Non-pigmented ciliary epithelial cell (primary cell): ENCODE data around the gene NOP14.
"Not testable (repeated sequence)": the region's sequence is repeated elsewhere in the genome, so short reads cannot be mapped to it uniquely, and the experiment has no call there.

Experiments used
- DNase-seq: peaks from one replicate; pipeline ENCODE4 v3.0.0-alpha.2; 2010; ENCODE audit warnings: low read depth

The NOP14 gene

DNA sequence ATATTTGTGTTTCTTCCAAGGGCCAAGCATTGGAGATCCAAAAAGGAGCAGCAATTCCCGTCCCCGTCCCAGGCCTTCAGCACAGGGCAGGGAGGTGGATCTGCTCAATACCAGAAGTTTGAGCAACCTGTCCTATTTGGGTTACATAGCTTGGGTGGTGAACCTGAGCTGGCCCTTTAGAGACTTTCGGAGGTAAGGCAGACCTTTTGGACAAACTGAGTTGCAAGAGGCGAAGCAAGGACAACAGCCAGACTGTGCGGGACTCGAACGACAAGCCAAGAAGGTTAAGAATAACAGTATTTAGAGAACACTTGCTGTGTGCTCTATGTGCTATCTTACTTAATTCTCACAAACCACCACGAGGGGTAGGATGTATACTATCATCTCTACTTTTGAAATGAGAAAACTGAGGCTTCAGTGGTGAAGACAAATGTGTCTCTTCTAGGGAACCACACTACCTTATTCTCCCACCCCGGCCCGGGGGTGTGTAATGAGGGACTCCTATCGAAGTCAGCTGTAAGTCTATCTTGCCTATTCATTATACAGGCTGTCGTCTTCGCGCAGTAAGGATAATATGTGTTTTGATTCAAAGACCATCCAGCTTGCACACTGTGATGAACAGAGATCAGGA is 1.3 kb downstream of the NOP14 start:
- DNase-seq = no peak

DNA sequence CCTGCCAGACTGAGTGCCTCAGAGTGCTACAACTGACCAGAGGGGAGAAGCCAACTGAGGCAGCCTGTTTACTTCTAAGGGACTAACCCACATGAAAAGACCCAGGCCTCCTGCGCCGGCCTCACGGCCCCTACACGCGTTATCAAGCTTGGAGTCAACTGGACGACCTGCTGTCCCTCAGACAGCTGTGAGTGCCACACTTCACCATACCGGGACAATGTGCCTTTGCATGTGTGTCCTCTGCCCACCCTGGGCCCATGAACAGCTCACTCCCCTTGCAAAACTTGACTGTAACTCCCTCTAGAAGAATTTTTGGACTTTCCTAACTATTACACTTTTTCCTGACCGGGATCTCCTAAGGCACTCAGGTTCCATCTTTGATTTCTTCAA is 1.8 kb downstream of the NOP14 start:
- no peak for DNase-seq

DNA sequence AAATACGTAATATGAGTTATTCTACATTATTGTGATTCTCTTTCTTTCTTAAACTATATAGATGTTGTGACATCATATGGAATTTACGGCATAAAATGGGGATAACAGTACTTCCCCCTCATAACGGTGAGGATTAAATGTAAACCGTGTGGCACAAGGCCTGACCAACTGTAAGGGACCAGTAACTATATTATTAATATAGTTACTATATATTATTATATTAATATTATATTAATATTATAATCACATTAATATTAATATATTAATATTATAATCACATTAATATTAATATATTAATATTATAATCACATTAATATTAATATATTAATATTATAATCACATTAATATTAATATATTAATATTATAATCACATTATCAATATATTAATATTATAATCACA is 2.8 kb downstream of the NOP14 start:
- DNase-seq = not testable (repeated sequence)

DNA sequence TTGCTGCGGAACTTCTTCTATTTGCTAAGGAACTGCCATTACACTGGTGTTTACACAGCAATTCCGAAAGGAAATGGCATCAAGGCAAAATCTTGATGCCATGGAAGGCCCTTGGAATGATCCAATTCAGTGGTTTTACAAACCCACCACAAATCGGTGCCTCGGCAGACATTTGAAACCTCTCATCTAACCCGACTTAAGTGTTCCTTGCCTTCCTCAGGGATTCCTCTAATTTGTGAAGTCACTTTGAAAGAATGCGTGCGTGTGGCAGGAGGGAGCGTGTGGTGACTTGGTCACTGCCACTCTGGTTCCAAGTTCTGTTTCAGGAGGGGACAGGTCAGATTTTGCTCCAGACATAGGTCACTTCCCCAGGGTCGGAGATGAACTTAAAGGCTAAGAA is 4.8 kb downstream of the NOP14 start:
- DNase-seq = no peak

DNA sequence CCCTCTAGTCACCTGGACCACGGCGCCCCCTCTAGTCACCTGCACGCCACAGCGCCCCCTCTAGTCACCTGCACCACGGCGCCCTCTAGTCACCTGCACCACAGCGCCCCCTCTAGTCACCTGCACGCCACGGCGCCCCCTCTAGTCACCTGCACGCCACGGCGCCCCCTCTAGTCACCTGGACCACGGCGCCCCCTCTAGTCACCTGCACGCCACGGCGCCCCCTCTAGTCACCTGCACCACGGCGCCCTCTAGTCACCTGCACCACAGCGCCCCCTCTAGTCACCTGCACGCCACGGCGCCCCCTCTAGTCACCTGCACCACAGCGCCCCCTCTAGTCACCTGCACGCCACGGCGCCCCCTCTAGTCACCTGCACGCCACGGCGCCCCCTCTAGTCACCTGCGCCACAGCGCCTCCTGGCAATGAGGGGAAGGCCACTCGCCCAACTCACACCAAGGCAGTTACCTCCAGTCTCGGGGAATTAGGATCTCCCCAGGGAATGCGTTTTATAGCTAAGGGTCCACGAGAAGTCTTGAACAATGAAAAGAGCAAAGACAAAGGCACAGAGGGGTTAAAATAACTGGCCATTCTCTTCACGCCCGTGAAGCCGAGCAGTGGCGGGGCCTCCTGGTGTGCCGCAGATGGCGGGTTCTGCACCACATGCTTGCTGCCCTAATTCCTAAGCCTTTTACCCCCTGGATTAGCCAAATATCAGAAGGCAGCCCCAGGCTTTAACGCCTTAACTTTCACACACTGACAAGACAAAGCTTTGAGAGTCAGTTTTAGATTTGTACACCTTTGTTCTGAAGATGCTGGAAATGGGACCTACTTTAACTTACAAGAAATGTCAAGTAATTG is 7.8 kb downstream of the NOP14 start:
- not testable (repeated sequence) for DNase-seq

DNA sequence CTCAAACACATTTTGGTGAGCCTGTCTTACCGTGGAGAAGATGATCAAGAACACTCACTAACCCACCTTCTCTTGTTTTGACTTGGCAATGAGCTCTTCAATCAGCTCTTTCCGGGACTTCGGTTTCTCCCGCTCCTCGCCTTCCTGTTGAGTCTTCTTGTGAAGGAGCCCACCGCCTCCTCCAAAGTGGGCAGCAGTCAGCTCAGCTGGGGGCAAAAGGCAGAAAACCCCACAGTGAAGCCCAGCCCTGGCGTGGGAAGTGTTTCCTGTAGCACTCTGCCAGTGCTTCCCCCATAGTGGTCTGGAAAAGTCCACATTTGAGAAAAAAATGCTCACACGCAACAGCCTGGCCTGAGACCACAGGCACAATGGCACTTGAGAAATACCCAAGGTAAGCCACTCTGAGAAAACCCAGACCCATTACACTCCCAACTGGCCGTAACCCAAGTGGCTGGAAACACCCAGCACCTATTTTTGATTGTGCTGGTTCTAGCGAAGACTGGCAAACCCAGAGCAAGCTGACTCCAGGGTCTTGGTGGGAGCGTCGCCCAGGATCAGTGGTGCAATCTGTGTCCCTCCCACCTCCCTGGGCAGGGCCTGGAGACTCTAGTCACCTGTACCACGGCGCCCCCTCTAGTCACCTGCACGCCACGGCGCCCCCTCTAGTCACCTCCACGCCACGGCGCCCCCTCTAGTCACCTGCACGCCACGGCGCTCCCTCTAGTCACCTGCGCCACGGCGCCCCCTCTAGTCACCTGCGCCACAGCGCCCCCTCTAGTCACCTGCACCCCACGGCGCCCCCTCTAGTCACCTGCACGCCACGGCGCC is 8.6 kb downstream of the NOP14 start:
- DNase-seq = no peak

DNA sequence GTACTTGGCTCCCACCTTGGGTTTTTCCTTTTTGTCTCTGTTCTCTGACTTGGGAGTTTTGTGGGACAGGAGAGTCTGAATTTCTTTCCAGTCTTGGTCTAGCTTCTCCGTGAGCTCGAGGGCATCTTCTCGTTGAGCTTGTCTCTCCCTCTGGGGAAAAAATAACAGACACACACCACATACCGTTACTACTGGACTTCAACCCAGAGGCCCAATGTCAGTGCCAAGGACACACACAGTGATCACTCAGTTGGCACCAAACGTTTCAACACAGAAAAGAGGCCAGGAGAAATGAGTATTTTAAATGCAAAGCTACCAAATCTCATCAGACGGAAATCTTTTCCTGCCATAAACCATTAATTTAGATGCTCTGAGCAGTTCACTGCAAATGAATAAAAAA is 9.7 kb downstream of the NOP14 start:
- DNase-seq = no peak

DNA sequence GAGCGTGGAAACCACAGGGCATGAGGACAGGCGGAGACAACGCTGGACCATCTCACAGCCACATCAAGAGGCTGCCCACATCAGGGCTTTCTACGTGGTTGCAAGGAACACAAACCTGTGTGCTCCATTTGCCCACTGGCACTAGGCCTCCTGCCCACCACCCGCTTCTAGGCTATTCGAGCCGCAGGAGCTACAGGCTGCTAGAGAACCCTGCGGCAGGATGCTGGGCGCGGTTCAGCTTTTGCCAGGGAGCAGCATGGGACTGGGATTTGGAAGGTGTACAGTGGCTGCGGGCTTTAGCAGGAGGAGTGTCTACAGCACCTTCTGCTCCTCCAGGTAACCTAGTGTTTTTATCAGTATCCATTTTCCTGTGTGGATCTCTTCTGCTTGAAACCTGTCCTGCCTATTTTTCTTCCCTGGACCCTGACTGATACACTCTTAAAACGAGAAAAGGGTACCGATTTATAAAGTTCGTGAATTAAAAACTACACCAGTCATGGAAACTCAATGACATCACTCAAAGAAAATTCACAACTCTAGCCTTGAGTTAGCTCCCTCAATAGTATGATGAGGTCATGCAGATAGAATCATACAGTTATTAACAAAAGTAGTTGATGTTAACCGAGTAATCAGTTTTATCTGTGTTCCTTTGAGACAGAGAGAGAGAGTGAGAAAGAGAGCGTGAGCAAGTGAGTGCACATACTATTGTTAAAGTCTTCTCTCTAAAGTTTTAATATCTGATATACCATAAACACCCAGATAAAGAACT is 12.8 kb downstream of the NOP14 start:
- DNase-seq = no peak

DNA sequence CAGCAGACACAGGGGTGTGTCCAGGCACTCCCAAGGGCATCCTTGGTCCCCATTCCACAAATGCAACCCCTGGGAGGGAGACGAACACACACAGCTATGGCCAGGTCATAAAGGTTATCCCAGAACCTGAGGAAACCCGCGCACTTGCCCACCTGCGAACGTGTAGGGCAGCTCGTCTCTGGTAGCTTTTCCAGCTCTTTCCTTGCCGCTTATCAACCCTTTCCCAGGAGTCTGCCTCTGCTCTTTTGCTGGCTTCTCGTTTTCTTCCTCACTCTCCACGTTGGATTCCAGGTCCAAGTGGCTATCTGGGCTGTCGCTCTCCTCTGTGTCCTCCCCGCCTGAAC is 13.5 kb downstream of the NOP14 start:
- DNase-seq = no peak

DNA sequence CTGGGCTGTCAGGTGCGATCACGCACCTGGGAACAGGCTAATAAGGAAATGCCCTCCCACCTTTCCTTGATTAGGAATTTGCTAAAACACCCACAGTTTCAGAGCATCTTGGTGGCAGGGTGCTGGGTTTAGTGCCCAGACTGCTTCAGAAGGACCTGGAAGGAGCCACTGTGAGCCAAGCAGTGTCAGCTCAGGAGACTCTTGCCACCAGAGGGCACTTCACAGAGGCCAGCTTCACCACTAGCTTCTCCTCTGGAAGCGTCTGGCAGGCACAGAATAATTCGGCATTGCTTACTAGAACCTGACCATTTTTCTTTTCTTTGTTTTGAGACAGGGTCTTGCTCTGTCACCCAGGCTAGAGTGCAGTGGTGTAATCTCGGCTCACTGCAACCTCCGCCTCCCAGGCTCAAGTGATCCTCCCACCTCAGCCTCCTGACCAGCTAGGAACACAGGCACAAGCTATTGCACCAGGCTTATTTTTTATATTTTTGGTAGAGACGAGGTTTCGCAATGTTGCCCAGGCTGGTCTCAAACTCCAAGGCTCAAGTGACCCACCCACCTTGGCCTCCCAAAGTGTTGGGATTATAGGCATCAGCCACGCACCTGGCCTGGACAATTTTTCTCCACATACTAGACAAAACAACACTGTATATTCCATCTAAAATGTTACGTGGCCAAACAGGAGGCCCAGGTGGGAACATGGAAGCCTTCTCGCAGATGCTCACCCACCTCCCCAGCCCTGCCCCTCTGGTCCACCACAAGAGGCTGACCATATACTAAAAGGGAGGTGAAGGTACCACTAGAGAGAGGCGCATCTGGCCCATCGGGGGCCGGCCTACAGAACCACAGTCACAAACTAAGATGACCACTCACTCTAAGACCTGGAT is 14.1 kb downstream of the NOP14 start:
- DNase-seq = no peak

DNA sequence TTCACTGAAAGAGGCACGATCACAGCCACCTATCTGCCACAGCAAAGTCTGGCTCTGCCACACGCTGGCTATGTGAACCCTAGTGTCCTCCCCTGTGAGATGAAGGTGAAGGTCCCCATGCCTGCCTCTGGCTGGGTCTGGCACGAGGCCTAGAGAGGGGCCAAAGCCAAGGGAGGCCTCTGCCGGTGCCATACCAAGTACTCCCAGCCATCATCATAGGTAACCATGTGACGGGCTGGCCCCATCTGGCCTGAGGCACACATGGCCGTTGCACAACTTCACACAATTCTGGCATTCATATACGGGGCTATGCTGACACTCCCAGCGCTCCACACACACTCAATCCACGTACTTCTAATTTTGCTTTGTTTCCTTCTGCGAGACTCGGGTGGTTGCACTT is 15.3 kb downstream of the NOP14 start:
- DNase-seq = no peak

DNA sequence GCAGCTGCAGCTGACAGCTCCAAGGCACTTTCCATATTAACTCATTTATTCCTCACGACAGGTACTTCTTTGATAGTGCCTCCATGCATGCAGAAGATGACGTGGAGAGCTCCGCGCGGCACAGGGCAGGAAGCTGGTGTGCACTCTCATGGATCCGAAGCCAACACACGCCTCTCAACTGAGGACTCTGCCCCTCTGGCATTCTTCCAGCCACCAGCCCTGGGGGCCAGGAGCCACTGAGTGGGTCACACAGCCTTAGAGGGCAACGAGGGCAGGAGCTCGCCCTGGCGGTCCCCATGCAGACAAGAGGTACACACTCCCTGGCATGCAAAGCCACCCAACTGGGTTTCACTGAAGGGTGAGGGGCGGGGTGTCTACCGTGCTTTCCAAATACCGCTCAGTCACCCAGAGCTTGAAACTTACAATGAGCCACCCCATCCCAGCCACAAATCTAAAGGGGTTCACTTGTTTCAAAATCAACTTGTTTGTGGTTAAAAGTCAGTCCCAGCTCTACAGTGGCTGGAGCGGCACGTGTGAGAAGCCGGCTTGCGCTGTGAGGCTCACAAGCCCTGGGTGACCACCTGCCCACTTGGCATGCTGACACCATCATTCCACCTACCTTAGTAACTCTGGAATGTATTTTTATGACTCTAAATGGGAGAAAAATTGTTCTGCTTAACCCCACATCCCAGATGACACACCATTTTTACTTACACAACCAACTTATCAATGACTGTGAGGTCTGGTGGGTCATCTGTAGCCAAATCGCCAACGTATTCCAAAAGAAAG is 16.2 kb downstream of the NOP14 start:
- no peak for DNase-seq

DNA sequence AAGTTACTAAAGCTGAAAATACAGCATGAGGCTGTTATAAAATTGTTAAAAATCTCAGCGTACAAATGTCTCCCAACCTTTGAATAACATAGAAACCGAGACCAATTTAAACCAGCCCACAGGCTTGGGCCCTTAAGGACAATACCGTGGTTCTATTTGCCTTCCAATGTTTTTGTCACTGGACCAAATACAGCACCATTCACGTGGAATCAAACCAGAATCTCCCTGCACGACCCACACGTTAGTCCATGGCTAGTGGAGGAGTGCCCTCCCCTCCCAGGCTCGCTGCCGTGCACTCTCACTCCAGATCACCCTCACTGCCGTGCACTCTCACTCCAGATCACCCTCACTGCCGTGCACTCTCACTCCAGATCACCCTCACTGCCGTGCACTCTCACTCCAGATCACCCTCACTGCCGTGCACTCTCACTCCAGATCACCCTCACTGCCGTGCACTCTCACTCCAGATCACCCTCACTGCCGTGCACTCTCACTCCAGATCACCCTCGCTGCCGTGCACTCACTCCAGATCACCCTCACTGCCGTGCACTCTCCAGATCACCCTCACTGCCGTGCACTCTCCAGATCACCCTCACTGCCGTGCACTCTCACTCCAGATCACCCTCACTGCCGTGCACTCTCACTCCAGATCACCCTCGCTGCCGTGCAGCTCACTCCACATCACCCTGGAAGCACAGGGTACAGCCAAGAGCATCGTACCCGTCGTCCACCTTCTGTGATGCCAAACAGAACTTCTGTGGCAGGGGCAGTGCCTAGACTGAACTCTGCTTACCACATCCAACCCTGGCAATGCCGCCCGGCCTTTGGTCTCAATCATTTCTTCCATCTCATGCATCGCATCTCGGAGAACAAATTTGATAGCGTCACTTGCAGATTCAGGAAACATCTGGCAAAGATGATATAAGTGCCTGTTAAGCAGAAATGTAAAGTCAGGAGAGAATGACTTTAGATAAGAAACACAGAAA is 17.3 kb downstream of the NOP14 start:
- DNase-seq = not testable (repeated sequence)

DNA sequence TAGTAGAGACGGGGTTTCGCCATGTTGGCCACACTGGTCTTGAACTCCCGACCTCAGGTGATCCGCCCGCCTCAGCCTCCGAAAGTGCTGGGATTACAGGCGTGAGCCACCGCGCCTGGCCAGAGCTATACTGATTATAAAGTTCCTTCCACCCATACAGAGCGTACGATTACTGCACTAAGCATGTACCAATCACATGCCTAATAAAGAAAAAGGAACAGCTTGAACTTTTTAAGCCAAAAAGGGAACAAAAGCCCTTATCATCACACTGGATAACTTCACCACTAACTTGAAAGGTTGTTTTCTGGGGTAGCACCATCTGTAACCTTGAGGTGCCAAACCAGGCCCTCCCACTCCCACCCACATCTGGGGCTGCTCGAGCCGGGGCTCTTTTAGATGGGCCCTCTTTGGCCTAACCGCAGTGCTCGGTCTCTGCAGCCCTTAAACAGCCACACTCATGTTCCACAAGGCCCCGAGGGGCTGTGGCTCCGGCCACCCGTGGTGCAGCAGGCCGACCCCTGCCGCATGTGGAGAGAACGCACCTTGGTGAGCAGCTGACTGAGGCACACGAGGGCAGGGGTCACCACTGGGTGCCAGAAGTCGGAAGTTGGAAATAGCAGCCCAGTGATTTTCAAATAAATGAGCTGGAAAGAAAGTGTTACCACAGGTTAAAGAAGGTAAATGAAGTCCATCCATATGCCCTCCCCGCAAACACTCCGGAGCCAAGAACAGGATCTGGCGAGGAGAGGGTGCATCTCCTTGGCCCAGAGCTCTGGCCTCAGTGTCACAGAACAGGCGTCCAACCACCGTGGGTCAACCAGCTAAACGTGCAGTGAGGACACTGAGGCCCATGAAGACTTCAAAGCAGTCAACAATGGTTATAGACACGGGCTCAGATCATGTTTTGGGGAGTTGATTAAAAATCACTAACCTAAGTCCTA is 18.4 kb downstream of the NOP14 start:
- no peak for DNase-seq

DNA sequence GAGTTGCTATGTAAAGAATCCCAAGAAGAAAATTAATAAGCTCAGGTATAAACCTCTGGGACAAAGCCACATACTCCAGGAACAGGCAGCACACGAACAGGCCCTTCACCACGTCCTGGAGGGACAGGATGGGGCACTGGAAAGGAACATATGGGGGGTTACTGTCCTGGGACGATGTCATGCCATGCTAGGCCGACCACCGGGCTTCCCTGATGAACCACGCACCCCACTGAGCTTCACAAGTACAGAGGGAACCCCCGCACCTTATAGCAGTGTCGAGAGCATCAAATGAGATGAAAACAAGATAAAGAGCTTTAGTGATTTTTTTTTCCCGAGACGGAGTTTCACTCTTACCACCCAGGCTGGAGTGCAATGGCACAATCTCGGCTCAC is 19.1 kb downstream of the NOP14 start:
- DNase-seq = no peak

DNA sequence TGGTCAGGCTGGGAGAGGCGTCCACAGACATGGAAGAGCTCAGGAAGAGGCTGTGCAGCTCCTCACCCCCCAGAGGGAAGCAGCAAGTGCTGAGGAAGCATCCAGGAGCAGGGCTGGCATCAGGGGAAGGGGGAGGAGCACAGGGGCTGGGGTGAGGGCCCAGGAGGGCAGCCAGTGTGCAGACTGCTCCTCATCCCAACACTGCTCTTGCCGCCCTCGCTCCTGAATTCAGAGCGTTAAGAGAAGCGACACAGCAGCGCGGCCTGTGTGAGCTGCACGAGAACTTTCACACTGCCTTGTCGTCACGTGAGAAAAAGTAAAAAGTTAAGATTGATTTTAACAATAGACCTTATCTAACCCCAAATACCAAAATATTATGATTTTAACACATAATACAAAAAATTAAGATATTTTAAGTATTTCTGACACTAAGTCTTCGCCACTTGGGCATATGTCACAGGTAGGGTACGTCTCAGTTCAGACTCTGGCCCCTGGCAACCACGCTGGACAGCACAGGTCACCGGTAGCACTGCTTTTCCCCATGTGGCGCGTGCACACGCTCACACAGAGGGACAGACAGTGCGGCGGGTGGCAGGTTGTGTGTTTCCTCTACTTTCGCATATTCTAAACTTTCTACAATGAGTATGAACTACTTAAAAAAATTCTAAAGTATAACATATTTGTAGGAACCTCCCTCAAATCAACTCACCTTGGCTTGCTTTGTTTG is 19.7 kb downstream of the NOP14 start:
- DNase-seq = no peak
